Lung (tissue), 12 donors: Measurements from ENCODE around the gene DAO. TPM values are rescaled to one million over a fixed set of nuclear protein-coding genes. Genes with fewer than 3 reads are reported as not detected.
"Not testable (repeated sequence)": the region's sequence is repeated elsewhere in the genome, so short reads cannot be mapped to it uniquely, and the experiment has no call there.

Experiments used
- ATAC-seq: fragments of 200-7000 bp; cut with Tn5 transposase; one replicate; pipeline ENCODE4 v1.9.1; 2020; ENCODE audit warnings: moderate number of reproducible peaks; ENCODE audit not compliant: insufficient read depth, low FRiP score
- DNase-seq, 3 donors: peaks; one replicate each; pipeline ENCODE4 v3.0.0-alpha.2; 2013 to 2017
- H3K27ac ChIP-seq, 2 donors: one replicate each; pipeline ENCODE4 v1.5.1; 2013; ENCODE audit warnings: mild to moderate bottlenecking in 2 of 2, moderate library complexity in 2 of 2, control low read depth in 1 of 2, inconsistent platforms in 1 of 2, low read depth in 1 of 2, low read length in 1 of 2
- H3K27me3 ChIP-seq, 3 donors: one replicate each; pipeline ENCODE4 v1.5.1; 2013; ENCODE audit warnings: low read length in 2 of 3; ENCODE audit not compliant: control insufficient read depth in 3 of 3, insufficient read depth in 3 of 3
- H3K36me3 ChIP-seq, 4 donors: one replicate each; pipeline ENCODE4 v1.5.1; 2013; ENCODE audit warnings: low read length in 4 of 4, mild to moderate bottlenecking in 1 of 4, moderate library complexity in 1 of 4; ENCODE audit not compliant: control insufficient read depth in 4 of 4, insufficient read depth in 4 of 4
- H3K4me1 ChIP-seq, 5 donors: one replicate each; pipeline ENCODE4 v1.5.1; 2013; ENCODE audit warnings: low read length in 5 of 5, mild to moderate bottlenecking in 2 of 5, moderate library complexity in 1 of 5; ENCODE audit not compliant: control insufficient read depth in 5 of 5, insufficient read depth in 5 of 5
- H3K4me3 ChIP-seq: one replicate; pipeline ENCODE4 v1.5.1; 2013; ENCODE audit warnings: mild to moderate bottlenecking, control low read depth, moderate library complexity
- H3K9ac ChIP-seq, 2 donors: one replicate each; pipeline ENCODE4 v1.5.1; 2013; ENCODE audit warnings: low read length in 2 of 2, control low read depth in 1 of 2; ENCODE audit not compliant: insufficient read depth in 1 of 2
- H3K9me3 ChIP-seq, 4 donors: one replicate each; pipeline ENCODE4 v1.5.1; 2013; ENCODE audit warnings: low read length in 3 of 4, mild to moderate bottlenecking in 1 of 4, moderate library complexity in 1 of 4; ENCODE audit not compliant: control insufficient read depth in 4 of 4, insufficient read depth in 3 of 4
- CTCF ChIP-seq: IDR thresholded peaks from 2 replicates; pipeline ENCODE4 v1.5.1; 2012; ENCODE audit warnings: mild to moderate bottlenecking; ENCODE audit errors: control extremely low read depth, extremely low read depth
- WGBS, 2 donors: extraction: QIAGEN DNeasy Blood & Tissue Kit; methylation state at CpG; one replicate each; pipeline ENCODE4 v1.1.7; 2013; 5-methylcytosine and 5-hydroxymethylcytosine counted together
- polyA plus RNA-seq, 2 donors: library from polyadenylated mRNA; stranded (reverse); fragments of 200-250 nt; gene quantifications; one replicate each; pipeline ENCODE4 v1.2.1, GENCODE V29; 2013
- total RNA-seq, 2 donors: library from RNA; depleted of rRNA in 1 of 2; stranded (reverse); fragments of >200 nt in 1 of 2; gene quantifications; one replicate each; pipeline ENCODE4 v1.2.1, GENCODE V29; 2014 to 2021
- donor health status: control.
- donor health status: control.
- donor health status: Bipolar disorder and iron deficiency.
- donor health status: healthy.
- donor health status: DM: yes; HTN: yes; CAD: no.

DAO gene
- total and polyA plus RNA-seq, 4 donors = 0.08 TPM; not detected in 3

- Histone ChIP-seq H3K27me3 (no peaks in the 10 kb centered on the region), H3K4me1 (no peaks in the 10 kb centered on the region), H3K27ac (no peak overlapping the region), H3K9me3 (no peaks in the 10 kb centered on the region), H3K9ac (no peak overlapping the region), H3K36me3 (no peaks in the 10 kb centered on the region), H3K4me3 (no peak overlapping the region)
- ATAC-seq (no peak), DNase-seq (no peak)
- WGBS, 2 donors = 94 to 97% methylated on average over 4 of the region's 4 CpGs
- TF ChIP-seq CTCF = no peak
Measured at GRCh38 chr12:108865169-108865568, 14.7 kb upstream of the DAO start.

- DNase-seq, H3K27ac ChIP-seq, H3K36me3 ChIP-seq, ATAC-seq, H3K4me3 ChIP-seq, H3K4me1 ChIP-seq, H3K9ac ChIP-seq, H3K9me3 ChIP-seq, H3K27me3 ChIP-seq: not testable (repeated sequence)
- WGBS, 2 donors = 90 to 91% methylated on average over 10 of the region's 10 CpGs
Measured at GRCh38 chr12:108866083-108866482, 13.8 kb upstream of the DAO start.

GRCh38 chr12:108868781-108869180, 11.1 kb upstream of the DAO start:
- 92% methylated on average over 4 of the region's 4 CpGs for WGBS, 2 donors
- ATAC-seq (no peak), DNase-seq (no peak)
- Histone ChIP-seq H3K4me1 (no peaks in the 10 kb centered on the region), H3K4me3 (no peak overlapping the region), H3K36me3 (no peaks in the 10 kb centered on the region), H3K9ac (no peak overlapping the region), H3K27me3 (no peaks in the 10 kb centered on the region), H3K27ac (no peak overlapping the region), H3K9me3 (no peaks in the 10 kb centered on the region)
- no peak for TF ChIP-seq CTCF

- Histone ChIP-seq H3K9me3 (no peaks in the 10 kb centered on the region), H3K27me3 (no peaks in the 10 kb centered on the region), H3K27ac (no peak overlapping the region), H3K4me3 (no peak overlapping the region), H3K4me1 (no peaks in the 10 kb centered on the region), H3K36me3 (no peaks in the 10 kb centered on the region), H3K9ac (no peak overlapping the region)
- TF ChIP-seq CTCF = no peak
- no peak for DNase-seq
- ATAC-seq = no peak
- WGBS, 2 donors = 45 to 69% methylated on average over 1 of the region's 1 CpG
Measured at GRCh38 chr12:108875280-108875679, 4.6 kb upstream of the DAO start.
